ENCODE data around the gene MRFAP1L1.

Gene MRFAP1L1

DNA sequence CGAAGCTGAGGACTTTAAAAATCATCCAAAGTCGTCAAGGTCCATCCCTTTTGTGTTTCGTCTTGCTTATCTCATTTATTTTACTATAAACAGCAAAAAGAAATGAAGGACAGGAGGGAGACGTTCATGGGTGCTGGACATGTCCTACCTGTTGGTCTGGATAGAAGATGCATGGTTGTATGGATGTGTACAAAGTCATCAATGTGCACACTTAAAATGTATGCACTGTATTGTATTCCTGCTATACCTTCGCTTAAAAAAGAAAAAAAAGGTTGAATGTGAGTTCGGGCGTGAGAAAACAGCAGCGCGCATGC, 6.0 kb upstream of the MRFAP1L1 start:
- no peak for DNase-seq

DNA sequence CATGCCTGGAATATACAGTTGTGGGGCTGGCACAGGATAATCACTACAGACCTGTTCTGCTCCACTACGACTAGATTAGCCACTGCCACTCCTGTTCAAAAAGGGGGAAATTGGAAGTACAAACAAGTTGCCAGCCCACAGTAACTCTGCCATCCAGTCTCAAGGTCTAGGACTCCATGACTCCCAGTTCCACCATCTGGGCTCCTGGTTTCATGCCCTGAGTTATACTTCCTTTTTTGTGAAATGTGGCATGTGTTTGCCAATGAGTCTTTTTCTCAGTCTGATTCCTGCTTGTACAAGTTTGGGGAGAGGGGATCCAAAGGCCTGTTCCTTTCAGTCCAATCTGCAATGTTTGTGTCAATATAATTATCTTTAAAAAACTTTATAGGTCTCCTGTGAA, 5.3 kb upstream of the MRFAP1L1 start:
- DNase-seq, result no peak

DNA sequence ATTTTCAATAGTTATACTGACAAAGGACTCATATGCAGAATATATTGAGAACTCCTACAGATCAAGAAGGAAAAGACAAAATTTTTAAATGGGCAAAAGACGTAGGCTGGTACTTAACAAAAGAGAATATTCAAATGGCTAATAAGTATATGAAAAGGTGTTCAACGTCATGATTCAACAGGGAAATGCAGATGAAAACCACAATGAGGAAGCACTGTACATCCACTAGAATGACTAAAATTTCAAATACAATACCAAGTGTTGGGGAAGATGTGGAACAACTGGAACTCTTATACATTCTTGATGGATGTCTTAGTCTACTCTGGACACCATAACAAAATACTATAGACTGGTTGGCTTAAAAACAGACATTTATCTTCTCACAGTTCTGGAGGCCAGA, 1.3 kb upstream of the MRFAP1L1 start:
- DNase-seq, result no peak

DNA sequence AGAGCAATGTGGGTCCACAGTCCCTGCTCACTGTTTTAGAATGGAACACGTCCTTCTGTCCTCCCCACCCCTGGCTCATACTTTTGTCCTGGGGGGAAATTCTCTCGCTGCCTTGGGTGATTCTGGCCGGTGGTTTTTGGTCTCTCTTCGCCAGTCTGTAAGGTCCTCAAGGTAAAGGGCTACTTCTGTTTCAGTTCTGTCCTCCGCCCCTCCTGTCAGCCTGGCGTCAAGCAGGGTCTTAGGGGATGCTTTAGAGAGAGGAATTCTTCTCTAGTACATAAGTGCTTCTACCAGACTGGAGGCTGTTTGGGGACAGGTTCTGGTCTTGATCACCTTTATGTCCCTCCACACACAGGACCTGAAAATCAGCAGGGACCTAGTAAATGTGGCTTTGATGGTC, 617 bp upstream of the MRFAP1L1 start:
- DNase-seq, result no peak

DNA sequence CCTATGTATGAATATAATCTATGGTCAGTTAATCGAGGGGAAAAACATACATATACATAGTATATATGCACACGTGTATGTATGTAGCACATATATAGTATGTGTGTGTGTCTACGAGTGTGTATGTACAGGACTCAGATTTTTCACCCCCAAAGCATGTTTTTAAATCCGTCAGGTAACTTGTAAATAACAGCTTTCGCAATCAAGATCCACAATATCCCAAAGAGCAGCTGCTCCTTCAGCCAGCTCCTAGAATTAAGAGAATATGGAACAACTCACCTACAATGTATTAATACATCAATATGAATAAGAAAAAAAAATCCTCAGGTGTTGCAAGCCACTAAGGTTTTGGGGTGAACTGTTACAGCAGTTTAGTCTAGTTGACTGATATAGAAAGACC, 3.5 kb downstream of the MRFAP1L1 start:
- DNase-seq, result no peak

DNA sequence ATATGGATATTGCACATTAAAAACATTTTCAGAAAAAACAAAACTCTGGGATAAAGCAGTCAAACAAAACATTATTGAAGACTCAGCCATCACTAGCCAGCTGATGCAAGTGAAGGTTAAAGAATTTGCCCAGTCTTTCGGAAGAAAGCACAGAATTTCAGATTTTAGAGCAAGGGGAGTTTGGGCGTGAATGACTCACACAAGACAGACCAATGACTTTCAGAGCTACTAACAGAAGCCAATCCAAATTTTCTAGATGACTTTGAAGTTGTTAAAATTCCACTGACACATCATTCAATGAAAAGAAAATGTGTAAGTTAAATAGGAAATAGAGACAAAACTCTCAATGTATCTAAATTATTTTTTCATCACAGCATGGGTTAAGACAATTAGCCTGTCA, 4.0 kb downstream of the MRFAP1L1 start:
- DNase-seq, result no peak

DNA sequence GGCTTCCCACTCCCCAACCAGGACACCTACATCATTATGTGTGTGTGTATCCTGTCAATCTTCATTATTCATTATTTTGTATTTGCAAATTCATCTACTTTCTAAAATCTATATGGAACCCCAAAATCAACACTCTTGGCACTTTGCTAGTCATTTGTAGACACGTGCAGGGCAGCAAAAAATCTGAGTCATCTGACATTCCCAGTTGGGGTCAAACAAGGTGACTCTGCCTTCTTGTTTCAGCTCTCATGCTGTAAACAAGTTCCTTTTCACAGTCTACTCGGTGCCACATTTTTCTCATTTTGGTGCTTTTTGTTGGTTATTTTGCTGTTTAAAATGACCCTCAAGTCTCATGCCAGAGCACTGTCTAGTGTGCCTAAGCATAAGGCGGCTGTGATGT, 5.9 kb downstream of the MRFAP1L1 start:
- DNase-seq, result no peak

DNA sequence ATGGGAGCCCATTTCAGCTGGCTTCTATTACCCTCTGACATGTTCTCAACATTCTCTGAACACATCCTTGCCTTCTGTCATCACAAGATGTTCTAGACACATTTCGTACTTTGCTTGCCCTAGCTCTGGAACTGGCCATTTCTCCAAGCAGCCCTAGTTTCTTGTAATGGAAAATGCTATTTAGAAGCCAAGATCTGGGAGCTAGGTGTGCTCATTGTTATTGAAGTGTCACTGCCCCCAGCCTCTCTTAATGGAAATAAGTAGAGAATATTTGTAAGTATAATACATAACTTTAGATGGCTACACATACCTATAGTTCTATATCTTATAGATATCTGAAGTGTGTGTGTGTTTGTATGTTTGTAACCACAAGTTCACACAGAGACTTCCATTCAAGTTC, 6.9 kb downstream of the MRFAP1L1 start:
- no peak for DNase-seq

DNA sequence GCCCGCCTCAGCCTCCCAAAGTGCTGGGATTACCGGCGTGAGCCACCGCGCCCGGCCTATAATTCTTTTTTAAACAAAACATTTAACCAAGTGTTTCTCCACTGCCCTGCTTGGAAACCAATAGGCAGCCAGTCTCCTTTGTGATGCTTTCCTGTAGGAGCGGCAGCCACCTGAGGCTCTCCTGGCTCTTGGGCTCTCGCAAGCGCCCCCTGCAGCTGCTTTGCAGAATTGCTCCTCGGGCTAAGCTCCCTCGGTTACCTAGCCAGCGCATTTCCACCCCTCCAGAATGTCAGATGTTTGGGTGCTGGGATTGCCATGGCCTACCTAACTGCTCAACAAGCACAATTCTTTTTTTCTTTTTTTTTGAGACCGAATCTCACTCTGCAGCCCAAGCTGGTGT, 8.3 kb downstream of the MRFAP1L1 start:
- no peak for DNase-seq

DNA sequence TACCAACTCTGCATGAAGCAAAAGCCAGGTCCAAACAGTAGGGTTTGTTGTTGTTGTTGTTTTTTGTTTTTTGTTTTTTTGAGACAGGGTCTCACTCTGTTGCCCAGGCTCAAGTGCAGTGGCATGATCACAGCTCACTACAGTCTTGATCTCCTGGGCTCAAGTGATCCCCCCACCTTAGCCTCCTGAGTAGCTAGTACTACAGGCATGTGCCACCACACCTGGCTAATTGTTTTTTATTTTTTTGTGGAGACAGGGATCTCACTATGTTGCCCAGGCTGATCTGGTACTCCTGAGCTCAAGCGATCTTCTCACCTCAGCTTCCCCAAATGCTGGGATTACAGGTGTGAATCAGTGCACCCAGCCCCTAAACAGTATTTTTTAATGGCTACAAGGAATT, 9.8 kb downstream of the MRFAP1L1 start:
- DNase-seq, result no peak

DNA sequence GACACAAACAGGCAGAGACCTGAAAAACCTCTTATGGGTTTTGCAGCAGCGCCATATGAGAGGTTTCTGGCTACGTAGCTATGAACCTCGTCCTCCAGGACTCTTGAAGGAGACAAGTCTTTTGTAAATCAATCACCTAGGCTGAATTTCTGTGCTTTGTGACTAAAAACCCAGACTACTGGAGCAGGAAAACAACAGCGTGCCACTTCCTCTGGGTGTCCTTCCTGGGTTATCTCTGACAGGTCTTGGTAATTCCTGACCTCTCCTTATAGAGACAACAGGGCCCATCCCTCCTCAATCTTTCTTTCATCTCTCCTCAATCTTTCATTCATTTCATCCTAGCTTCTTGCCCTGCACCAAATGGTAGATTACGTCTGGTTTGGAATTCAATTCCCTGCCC, 10.3 kb downstream of the MRFAP1L1 start:
- DNase-seq, result no peak

DNA sequence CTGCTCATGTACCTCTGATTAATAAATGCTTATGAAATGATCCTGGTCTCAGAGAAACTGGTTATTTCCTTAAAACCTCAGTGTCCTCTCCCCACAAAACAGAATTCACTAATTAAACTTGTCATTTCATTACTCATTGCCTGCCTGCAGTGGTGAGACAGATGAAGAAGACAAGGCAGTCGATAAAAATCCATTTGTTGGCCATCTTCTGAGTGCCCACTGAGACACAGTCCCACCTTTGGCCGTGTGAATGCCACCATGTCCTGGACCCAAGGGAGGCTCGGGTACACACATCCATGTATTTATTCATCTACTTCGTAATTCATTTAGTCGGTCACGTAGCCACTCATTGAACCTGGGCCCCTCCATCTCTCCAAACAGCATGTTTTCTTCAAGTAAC, 12.5 kb downstream of the MRFAP1L1 start:
- DNase-seq, result no peak

DNA sequence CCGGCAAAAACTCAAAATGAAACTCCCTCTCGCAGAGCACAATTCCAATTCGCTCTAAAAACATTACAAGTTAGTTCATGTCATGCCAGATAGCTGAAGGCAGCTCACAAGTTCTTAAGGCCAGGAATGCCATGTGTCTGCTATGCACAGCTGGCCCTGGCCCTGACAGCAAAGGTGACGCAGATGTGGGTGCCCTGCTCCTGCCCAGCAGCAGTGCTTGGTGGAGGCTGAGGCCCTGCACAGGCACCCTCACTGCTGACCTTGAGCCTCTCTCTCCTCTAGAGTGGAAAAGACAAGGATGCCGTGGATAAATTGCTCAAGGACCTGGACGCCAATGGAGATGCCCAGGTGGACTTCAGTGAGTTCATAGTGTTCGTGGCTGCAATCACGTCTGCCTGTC, 13.1 kb downstream of the MRFAP1L1 start:
- no peak for DNase-seq

DNA sequence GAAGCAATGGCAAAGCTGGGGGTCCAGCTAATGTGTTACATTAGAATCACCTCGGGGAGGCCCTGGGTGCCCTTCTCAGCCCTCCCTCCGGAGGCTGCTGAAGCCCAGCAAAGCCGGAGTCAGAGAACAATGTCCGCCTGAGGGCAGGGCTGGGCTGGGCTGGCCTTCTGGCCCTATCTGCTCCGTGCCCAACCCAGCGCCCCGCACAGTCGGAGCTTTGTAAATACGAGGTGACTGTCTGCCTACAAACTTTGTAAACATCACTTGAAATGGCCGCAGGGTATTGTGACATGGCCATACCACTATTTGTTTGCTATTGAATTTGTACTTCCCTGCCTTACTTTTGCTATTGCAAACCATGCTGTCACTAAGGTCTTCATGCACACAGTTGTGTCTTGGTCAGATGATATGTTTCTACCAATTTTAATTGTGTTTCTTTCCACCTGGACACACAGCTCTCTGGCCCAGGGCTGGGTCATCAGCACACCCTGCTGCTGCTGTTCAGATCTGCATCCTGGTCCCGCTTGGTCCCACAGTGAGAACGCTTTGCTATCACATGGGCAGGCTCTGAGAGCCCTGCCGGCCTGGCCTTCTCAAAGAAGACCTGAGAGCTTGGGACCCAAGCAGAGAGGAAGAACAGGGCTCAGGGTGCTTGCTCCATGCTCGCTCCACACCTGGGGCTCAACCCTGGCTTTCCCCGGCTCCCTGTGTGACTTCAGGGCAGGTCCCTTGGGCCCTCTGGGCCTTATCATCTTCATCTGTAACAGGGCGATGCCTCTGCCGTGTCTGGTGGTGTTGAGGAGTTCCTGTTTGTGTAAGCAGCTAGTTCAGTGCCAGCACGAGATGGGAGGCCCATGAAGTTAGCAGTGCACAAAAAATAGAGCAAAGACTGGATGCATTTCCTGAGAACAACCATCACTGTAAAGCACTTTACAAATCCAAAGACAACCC, 13.7 kb downstream of the MRFAP1L1 start:
- DNase-seq, result no peak

DNA sequence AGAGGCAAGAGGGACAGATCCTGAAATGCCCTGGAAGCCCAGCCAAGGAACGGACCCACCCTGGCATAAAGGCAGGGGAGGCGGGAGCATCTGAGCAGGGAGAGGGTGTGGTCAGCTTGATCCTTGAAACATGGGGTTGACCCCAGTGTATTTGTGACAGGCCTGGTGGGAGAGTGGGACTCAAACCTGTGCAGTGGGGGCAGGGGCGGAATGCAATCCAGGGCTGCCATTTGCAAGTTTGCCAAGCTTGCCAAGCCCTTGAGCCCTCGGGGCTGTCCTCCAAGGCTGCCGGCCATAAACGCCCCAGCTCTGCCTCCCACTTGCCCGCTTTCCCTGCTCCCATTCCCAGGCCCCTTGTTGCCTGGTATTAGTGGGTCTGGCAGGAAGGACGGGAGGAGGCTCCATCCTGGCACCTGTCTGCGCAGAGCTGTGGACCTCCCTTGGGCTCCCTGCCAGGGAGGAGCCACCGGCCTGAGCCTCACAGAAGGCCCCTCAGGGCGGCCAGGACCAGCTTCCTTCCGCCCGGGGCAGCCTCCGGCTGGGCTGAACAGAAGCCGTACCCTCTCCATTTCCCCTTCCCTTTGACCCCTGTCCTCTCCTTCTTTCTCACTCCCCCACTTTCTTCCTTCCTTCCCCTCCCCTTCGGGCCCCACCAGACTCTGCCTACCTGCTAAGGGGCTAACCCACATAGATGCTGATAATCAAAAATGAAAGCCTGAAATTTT, 15.3 kb downstream of the MRFAP1L1 start:
- no peak for DNase-seq

DNA sequence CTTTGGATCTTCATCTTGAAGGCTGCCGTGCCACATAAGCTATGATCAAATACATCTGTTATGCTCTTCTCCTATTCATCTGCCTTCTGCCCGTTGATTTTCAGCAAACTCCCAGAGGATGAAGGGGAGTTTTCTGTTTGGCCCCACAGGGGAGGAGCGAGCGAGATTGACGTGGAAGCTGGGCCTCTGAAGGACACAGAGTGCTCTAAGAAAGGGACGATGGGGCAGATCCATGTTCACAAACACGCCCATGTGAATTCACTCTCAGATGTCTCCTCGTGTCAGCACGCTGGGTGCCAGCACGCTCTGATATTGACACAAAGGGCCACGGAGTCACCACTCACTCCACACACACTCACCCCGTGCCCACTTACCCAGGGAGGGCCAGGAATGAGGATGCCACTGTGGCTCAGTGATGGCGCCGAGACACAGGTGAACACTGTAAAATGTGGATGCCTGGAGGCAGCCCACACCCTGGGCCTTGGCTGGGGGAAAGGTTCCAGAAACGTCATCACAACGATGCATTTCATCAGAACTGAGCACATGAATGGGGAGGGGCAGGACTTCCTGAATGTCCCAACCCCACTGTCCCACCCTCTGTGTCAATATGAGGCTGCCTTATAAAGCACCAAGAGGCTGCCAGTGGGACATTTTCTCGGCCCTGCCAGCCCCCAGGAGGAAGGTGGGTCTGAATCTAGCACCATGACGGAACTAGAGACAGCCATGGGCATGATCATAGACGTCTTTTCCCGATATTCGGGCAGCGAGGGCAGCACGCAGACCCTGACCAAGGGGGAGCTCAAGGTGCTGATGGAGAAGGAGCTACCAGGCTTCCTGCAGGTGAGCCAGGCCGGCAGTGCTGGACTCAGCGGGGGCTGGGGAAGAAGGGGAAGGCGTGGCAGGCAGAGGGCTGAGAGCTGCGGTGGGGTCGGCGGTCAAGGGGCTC, 16.2 kb downstream of the MRFAP1L1 start, which contains the start of gene S100P:
Gene S100P, plus strand, starts transcription at position 648 of the 946 bp plus-strand sequence. Its CDS starts 55 bp downstream, at position 703.
- DNase-seq, result no peak

DNA sequence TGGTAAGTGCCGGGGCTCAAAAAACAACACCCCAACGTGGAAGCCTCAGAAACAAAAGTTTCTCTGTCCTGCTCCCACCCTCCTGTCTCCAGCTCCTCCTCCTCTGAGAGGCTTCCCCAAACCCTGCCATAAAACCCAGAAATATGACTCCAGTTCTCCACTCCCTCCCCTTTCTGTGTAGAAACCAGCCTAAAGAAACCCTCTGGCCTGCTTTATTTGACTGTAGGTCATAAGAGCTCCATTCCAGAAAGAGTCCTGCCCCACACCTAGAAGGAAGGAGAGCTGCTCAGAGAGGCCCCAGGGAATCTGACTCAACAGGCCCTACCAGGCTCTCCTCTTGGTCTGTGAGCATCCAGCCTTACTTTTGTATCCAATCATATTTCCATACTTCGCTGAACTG, 16.9 kb downstream of the MRFAP1L1 start:
- no peak for DNase-seq

DNA sequence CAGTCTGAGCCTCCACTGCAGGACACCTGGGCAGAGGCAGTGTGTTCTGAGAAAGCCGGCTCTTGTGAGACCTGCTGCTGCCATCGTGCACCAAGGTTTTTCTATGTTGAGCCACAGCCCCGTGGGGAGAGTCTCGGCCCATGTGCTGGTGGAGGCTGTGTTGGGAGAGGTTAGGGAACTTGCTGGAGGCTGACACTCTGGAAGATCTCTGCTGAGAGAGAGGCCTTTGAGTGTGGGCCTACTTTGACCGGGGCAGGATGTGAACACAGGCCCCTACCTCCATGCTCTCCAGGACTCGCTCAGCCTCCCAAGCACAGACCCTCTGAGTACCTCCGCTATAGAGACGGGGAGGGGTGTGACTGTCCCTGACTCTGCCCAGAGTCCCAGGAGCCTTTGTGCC, 17.3 kb downstream of the MRFAP1L1 start:
- no peak for DNase-seq

DNA sequence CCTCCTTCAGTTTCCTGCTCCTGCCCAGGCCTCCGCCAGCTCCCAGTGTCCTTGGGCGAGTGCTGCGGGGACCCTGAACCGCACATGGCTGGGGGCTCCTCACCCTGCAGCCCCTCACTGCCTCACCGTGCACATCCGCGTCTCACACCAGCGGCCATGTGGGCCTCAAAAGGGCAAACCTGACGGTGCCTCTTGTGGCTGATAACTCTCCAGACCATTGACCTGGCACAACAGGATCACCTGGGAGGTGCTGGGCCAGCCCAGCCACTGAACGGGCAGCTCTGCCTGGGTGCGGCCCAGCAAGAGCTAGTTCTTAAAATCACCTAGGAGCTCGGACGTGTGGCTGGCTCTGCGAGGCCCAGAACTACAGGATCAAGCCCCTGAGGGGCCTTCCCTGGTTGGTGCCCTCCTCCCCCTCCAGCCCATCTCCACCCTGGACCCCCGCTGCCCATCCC, 20.1 kb downstream of the MRFAP1L1 start:
- DNase-seq, result no peak

DNA sequence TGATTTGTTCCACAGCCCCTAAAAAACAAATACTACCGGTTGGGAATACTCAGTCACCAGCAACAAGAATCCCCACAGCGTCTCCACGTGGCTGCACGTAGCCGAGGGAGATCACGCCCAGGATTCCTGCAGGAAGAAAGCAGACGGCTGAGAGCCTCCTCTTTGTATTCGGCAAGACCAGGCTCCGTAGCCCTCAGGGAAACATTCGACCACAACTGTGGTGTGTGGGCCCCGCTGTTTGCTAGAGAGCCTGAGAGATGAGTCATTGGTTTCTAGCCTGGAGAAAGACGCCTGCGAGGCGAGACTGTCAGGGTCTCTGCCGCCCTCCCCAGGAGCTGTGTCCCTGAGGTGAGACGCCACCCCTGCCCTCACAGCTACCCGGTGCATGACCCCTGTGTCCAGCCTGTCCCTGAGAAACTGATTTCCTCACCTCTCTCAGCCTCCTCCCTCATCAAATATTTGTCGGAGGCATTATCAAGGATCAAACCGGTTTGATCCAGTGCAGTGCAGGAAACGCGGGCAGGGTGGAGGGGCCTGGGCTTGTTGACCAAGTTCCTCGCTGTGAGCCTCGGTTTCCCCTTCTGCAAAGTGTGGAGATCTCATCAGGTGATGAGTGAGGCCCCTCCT, 20.7 kb downstream of the MRFAP1L1 start:
- no peak for DNase-seq

DNA sequence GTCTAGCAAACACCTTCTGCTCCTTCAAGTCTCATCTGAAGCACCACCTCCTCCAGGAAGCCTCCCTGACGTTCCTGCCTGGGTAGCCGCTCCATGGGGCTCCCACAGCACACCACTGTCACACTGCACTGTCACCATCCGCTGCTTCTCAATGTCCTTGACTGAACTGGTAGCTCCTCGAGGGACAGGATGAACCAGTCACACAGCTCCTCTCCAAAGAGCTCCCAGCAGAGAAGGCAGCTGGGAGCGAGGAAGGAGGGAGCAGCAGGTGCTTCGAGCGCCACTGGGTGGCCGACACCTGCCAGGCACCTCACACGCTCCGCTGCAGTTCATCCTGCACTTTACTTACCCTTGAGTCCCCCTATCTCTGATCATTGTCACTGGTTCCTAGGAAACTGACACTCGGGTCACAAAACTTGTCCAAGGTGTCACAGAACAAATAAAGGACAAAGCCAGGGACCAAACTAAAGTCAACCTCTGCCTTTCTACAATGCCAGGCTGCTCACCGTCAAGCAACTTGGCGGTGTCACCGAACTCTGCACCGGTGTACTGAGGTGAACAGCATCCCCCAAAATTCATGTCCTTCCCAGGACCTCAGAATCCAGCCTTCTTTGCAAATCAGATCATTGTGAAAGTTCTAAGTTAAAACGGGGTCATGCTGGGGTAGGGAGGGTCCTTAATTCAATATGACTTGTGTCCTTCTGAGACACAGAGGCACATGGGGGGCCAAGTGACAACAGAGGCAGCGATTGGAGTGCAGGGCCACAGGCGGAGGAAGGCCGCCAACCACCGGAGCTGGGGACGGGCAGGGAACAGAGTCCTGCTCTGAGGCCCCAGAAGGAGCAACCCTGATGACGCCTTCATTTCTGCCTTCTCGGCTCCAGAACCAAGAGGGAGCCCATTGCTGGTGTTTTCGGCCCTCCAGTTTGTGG, 21.5 kb downstream of the MRFAP1L1 start:
- DNase-seq, result no peak

Data from midbrain (tissue), 1 donor.